SK-MEL-5 (cell line): ENCODE results near the gene TARDBP. TPM values are rescaled to one million over a fixed set of nuclear protein-coding genes. Genes with fewer than 3 reads are reported as not detected.
"Not testable (repeated sequence)": the region's sequence is repeated elsewhere in the genome, so short reads cannot be mapped to it uniquely, and the experiment has no call there.

Source experiments
- DNase-seq: peaks from one replicate; pipeline ENCODE4 v3.0.0-alpha.2; 2016; ENCODE audit warnings: low read depth, low spot score
- in situ Hi-C: cut with HindIII; loops from 2 replicates; pipeline ENCODE4 v1.10.0; 2016; ENCODE audit warnings: low sequenced_read_pairs, high pct_unique_total_duplicates, low pct_unique_long_range_greater_than_20kb
- total RNA-seq: library from RNA; depleted of rRNA; stranded (reverse); fragments of >200 nt; shearing (Covaris generic); gene quantifications from 2 replicates; pipeline ENCODE4 v1.2.3, GENCODE V29; 2014

The TARDBP gene
- total RNA-seq, 1 experiment from 2014 or later, result 27.5 TPM

- DNase-seq, result no peak
- in situ Hi-C loops, result no loop called here
Observed at GRCh38 chr1:10989095-10989494, 23.4 kb upstream of the TARDBP start.

- in situ Hi-C loops, result not testable (repeated sequence)
Observed at GRCh38 chr1:10989920-10990516, 22.4 kb upstream of the TARDBP start.

GRCh38 chr1:10990828-10991227, 21.6 kb upstream of the TARDBP start:
- in situ Hi-C loops, result no loop called here
- no peak for DNase-seq

More at GRCh38 chr1:10989920-10990516, 22.4 kb upstream of the TARDBP start:
- DNase-seq, result not testable (repeated sequence)

- DNase-seq, result not testable (repeated sequence)
Observed at GRCh38 chr1:10992004-10992403, 20.4 kb upstream of the TARDBP start.

GRCh38 chr1:10992864-10993263, 19.6 kb upstream of the TARDBP start:
- no peak for DNase-seq
- in situ Hi-C loops, result no loop called here

More at GRCh38 chr1:10992004-10992403, 20.4 kb upstream of the TARDBP start:
- in situ Hi-C loops, result not testable (repeated sequence)

- in situ Hi-C loops, result no loop called here
Observed at GRCh38 chr1:10996100-10996499, 16.4 kb upstream of the TARDBP start.

GRCh38 chr1:11000526-11000925, 11.9 kb upstream of the TARDBP start:
- in situ Hi-C loops, result no loop called here
- DNase-seq, result no peak

More at GRCh38 chr1:10996100-10996499, 16.4 kb upstream of the TARDBP start:
- no peak for DNase-seq

GRCh38 chr1:11013160-11013531, 692 bp downstream of the TARDBP start:
- peak; percentile 52 for DNase-seq
- in situ Hi-C loops, result no loop called here

- in situ Hi-C loops, DNase-seq: not testable (repeated sequence)
Observed at GRCh38 chr1:11019358-11019757, 6.9 kb downstream of the TARDBP start.

GRCh38 chr1:11019971-11020370, 7.5 kb downstream of the TARDBP start:
- DNase-seq, result no peak
- in situ Hi-C loops, result no loop called here

- in situ Hi-C loops, result no loop called here
- DNase-seq, result no peak
Observed at GRCh38 chr1:11023201-11023600, 10.7 kb downstream of the TARDBP start.

- no peak for DNase-seq
- in situ Hi-C loops, result no loop called here
Observed at GRCh38 chr1:11024154-11024873, 11.9 kb downstream of the TARDBP start.

- in situ Hi-C loops, result no loop called here
- no peak for DNase-seq
Observed at GRCh38 chr1:11024874-11025203, 12.4 kb downstream of the TARDBP start.

GRCh38 chr1:11025618-11026017, 13.2 kb downstream of the TARDBP start:
- in situ Hi-C loops, result no loop called here

GRCh38 chr1:11026052-11026451, 13.6 kb downstream of the TARDBP start:
- no peak for DNase-seq
- in situ Hi-C loops, result no loop called here

More at GRCh38 chr1:11025618-11026017, 13.2 kb downstream of the TARDBP start:
- no peak for DNase-seq

- DNase-seq, result no peak
- in situ Hi-C loops, result no loop called here
Observed at GRCh38 chr1:11026903-11027302, 14.4 kb downstream of the TARDBP start.

GRCh38 chr1:11027316-11027715, 14.9 kb downstream of the TARDBP start:
- DNase-seq, result no peak
- in situ Hi-C loops, result no loop called here

GRCh38 chr1:11028018-11028417, 15.6 kb downstream of the TARDBP start:
- in situ Hi-C loops, result no loop called here
- DNase-seq, result no peak

- DNase-seq, result no peak
- in situ Hi-C loops, result no loop called here
Observed at GRCh38 chr1:11030865-11031264, 18.4 kb downstream of the TARDBP start.
